ENCODE results near the gene ST8SIA1.

The ST8SIA1 gene

GRCh38 chr12:22325218-22325617, 9.3 kb downstream of the ST8SIA1 start:
- no peak for DNase-seq

GRCh38 chr12:22322091-22322490, 12.4 kb downstream of the ST8SIA1 start:
- no peak for DNase-seq

GRCh38 chr12:22321638-22322037, 12.9 kb downstream of the ST8SIA1 start:
- DNase-seq: no peak

GRCh38 chr12:22321018-22321605, 13.4 kb downstream of the ST8SIA1 start:
- DNase-seq: no peak

GRCh38 chr12:22318108-22318737, 16.3 kb downstream of the ST8SIA1 start:
- DNase-seq: no peak

GRCh38 chr12:22313963-22314330, 20.6 kb downstream of the ST8SIA1 start:
- DNase-seq: no peak

- no peak for DNase-seq
Observed at GRCh38 chr12:22313286-22313962, 21.1 kb downstream of the ST8SIA1 start.

- no peak for DNase-seq
Observed at GRCh38 chr12:22312336-22312735, 22.2 kb downstream of the ST8SIA1 start.

GRCh38 chr12:22310709-22311108, 23.8 kb downstream of the ST8SIA1 start:
- DNase-seq: no peak

GRCh38 chr12:22310275-22310674, 24.2 kb downstream of the ST8SIA1 start:
- no peak for DNase-seq

GRCh38 chr12:22307811-22308210, 26.7 kb downstream of the ST8SIA1 start:
- DNase-seq: no peak

GRCh38 chr12:22306311-22306710, 28.2 kb downstream of the ST8SIA1 start:
- DNase-seq: no peak

GRCh38 chr12:22304341-22304740, 30.2 kb downstream of the ST8SIA1 start:
- no peak for DNase-seq

GRCh38 chr12:22299294-22299912, 35.1 kb downstream of the ST8SIA1 start:
- no peak for DNase-seq

- DNase-seq: no peak
Observed at GRCh38 chr12:22289250-22289649, 45.3 kb downstream of the ST8SIA1 start.

- DNase-seq: no peak
Observed at GRCh38 chr12:22287776-22288621, 46.5 kb downstream of the ST8SIA1 start.

GRCh38 chr12:22287101-22287500, 47.4 kb downstream of the ST8SIA1 start:
- no peak for DNase-seq

- DNase-seq: no peak
Observed at GRCh38 chr12:22286569-22286968, 47.9 kb downstream of the ST8SIA1 start.

GRCh38 chr12:22285846-22286245, 48.7 kb downstream of the ST8SIA1 start:
- no peak for DNase-seq

GRCh38 chr12:22284871-22285270, 49.6 kb downstream of the ST8SIA1 start:
- DNase-seq: no peak

GRCh38 chr12:22283508-22283907, 51.0 kb downstream of the ST8SIA1 start:
- no peak for DNase-seq

GRCh38 chr12:22283006-22283506, 51.5 kb downstream of the ST8SIA1 start:
- no peak for DNase-seq

- no peak for DNase-seq
Observed at GRCh38 chr12:22282283-22282682, 52.2 kb downstream of the ST8SIA1 start.

Measured in DMS79 (cell line).